ENCODE measurements around the gene TCAP. TPM values are rescaled to one million over a fixed set of nuclear protein-coding genes. Genes with fewer than 3 reads are reported as not detected.

Gene TCAP
- polyA plus RNA-seq, 1 experiment, result 0.12 TPM

- DNase-seq (ENCODE audit: low read depth, low spot score), result no peak
- Histone ChIP-seq H3K9me3 (ENCODE audit: control insufficient read depth, insufficient read depth, low read length) (no peaks in the 10 kb centered on the region), H3K4me3 (ENCODE audit: low read depth, low read length) (no peak overlapping the region), H3K27ac (ENCODE audit: low read depth, low read length) (no peak overlapping the region), H3K27me3 (ENCODE audit: control insufficient read depth, insufficient read depth, low read length) (peaks cover 23% of the 10 kb centered on the region)
- CTCF ChIA-PET, result interaction anchor here (1.8 to 5.0 kb wide), 2 partner anchors 8 to 51 kb away, joined by 6 to 92 read pairs; no protein-coding TSS in a partner anchor
- POLR2A ChIA-PET, result no interaction called here
- TF ChIP-seq, protein P1, sequence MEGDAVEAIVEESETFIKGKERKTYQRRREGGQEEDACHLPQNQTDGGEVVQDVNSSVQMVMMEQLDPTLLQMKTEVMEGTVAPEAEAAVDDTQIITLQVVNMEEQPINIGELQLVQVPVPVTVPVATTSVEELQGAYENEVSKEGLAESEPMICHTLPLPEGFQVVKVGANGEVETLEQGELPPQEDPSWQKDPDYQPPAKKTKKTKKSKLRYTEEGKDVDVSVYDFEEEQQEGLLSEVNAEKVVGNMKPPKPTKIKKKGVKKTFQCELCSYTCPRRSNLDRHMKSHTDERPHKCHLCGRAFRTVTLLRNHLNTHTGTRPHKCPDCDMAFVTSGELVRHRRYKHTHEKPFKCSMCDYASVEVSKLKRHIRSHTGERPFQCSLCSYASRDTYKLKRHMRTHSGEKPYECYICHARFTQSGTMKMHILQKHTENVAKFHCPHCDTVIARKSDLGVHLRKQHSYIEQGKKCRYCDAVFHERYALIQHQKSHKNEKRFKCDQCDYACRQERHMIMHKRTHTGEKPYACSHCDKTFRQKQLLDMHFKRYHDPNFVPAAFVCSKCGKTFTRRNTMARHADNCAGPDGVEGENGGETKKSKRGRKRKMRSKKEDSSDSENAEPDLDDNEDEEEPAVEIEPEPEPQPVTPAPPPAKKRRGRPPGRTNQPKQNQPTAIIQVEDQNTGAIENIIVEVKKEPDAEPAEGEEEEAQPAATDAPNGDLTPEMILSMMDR (IDR thresholded peaks at IDR 0.05; ENCODE audit: low read depth, low read length), result no peak
Measured at GRCh38 chr17:39673335-39674081, 8.4 kb downstream of the TCAP start.

GRCh38 chr17:39674179-39674578 lies 9.0 kb downstream of the TCAP start:
- TF ChIP-seq, protein P1 (IDR thresholded peaks at IDR 0.05; ENCODE audit: low read depth, low read length), result no peak
- no peak overlapping the region for H3K4me3 ChIP-seq (ENCODE audit: low read depth, low read length)
- ChIA-PET CTCF (interaction anchor here (2.0 kb wide), 1 partner anchor 53 kb away, joined by 9 read pairs; no protein-coding TSS in a partner anchor), POLR2A (no interaction called here)
- H3K27me3 ChIP-seq (ENCODE audit: control insufficient read depth, insufficient read depth, low read length), result peaks cover 22% of the 10 kb centered on the region
- H3K27ac ChIP-seq (ENCODE audit: low read depth, low read length), result no peak overlapping the region
- H3K9me3 ChIP-seq (ENCODE audit: control insufficient read depth, insufficient read depth, low read length), result no peaks in the 10 kb centered on the region
- DNase-seq (ENCODE audit: low read depth, low spot score), result no peak

DNA sequence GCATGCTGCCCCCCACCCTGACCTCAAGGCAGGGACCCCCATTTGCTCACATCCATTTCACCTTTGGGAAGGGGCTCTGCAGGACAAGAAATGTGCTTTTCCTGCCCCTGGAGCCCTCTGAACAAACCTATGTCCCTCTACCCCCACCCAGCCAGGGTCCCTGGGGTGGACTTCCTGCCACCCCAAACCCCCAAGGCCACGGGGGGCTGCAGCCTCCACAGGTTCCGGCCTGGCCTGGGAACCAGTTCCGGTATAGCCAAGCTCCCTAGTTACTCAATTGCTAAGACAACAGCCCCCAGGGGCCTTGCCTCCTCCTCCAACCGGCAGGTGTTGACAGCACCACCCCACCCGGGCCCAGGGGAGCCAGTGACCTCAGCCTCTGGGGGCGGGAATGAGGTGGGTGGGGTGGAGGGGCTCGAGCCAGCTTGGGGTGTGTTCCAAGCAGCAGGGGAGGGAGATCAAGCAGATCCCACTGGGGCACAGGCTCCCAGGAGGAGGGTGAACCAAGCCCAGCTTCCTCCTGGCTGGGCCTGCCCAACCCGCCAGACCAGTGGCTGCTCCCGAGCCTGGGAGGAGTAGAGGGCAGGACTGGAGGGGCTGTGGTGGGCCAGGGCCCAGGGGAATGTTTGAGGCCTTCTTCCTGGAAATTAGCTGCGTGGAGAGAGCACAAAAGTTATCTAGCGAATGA lies 9.7 kb downstream of the TCAP start:
- Histone ChIP-seq H3K9me3 (ENCODE audit: control insufficient read depth, insufficient read depth, low read length) (no peaks in the 10 kb centered on the region), H3K4me3 (ENCODE audit: low read depth, low read length) (no peak overlapping the region), H3K27me3 (ENCODE audit: control insufficient read depth, insufficient read depth, low read length) (peaks cover 17% of the 10 kb centered on the region), H3K27ac (ENCODE audit: low read depth, low read length) (no peak overlapping the region)
- DNase-seq (ENCODE audit: low read depth, low spot score), result no peak
- ChIA-PET CTCF (interaction anchor here (2.0 kb wide), 1 partner anchor 53 kb away, joined by 9 read pairs; no protein-coding TSS in a partner anchor), POLR2A (no interaction called here)
- TF ChIP-seq, protein P1 (IDR thresholded peaks at IDR 0.05; ENCODE audit: low read depth, low read length), result no peak

DNA sequence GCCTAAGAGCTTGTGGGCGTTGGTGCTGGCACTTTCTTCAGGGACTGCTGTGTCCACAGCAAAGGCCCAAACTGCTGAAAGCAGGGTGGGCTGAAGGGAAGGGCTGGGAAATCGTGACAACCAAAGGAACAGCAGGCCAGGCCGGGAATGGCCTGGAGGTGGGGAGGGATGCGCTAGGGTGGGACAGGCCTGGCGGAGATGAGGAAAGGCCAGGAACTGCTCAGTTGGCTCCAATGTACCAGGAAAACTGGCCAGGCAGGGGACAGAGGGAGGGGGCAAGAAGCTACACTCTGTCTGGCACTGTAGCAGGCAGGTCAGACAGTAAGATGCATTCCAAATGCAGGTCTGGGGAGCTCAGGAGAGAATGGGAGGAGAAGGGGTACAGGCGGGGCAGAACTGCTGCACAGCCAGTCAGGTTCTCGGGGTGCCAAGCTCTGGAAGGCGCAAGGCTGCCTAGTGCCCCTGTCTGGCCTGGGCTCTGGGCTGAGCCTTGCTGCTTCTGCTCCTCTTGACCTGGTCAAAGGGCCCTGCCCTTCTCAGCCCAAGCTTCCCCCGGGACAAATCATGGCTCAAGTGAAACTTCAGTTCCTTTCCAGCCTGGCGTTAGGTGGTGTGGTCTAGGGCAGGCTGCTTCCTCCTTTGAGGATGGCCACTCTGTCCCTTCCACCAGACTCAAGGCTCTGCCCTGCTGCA lies 10.4 kb downstream of the TCAP start:
- DNase-seq (ENCODE audit: low read depth, low spot score), result no peak
- POLR2A ChIA-PET, result no interaction called here
- Histone ChIP-seq H3K9me3 (ENCODE audit: control insufficient read depth, insufficient read depth, low read length) (no peaks in the 10 kb centered on the region), H3K27me3 (ENCODE audit: control insufficient read depth, insufficient read depth, low read length) (peaks cover 11% of the 10 kb centered on the region), H3K27ac (ENCODE audit: low read depth, low read length) (no peak overlapping the region), H3K4me3 (ENCODE audit: low read depth, low read length) (no peak overlapping the region)
- TF ChIP-seq, protein P1 (IDR thresholded peaks at IDR 0.05; ENCODE audit: low read depth, low read length), result no peak
- CTCF ChIA-PET, result interaction anchor here (2.0 kb wide), 1 partner anchor 54 kb away, joined by 9 read pairs; no protein-coding TSS in a partner anchor
